GM12892 (cell line): ENCODE results near the gene ZNF697.

Experiments
- DNase-seq: peaks from one replicate; pipeline ENCODE4 v3.0.0; 2011; ENCODE audit not compliant: insufficient read length
- FAIRE-seq: peaks from 2 replicates; lab custom pipeline; 2011; peaks lifted over from hg19 to GRCh38; lab: Jason Lieb, UNC
- POLR2A ChIP-seq: IDR thresholded peaks from 2 replicates; pipeline ENCODE4 v1.6.1; 2011; ENCODE audit warnings: low read depth, low read length, control low read depth
- POLR2AphosphoS5 ChIP-seq: IDR thresholded peaks from 2 replicates; pipeline ENCODE4 v1.6.1; 2011; ENCODE audit warnings: low read depth, low read length, control low read depth
- TAF1 ChIP-seq: IDR thresholded peaks from 2 replicates; pipeline ENCODE4 v1.6.1; 2011; ENCODE audit warnings: low read depth, mild to moderate bottlenecking, control low read depth, low read length, borderline replicate concordance

Gene ZNF697

GRCh38 chr1:119636491-119637089 lies 11.5 kb downstream of the ZNF697 start:
- FAIRE-seq (no peak), DNase-seq (no peak)
- TF ChIP-seq POLR2AphosphoS5 (no peak), POLR2A (no peak), TAF1 (no peak)

GRCh38 chr1:119635811-119636390 lies 12.2 kb downstream of the ZNF697 start:
- FAIRE-seq: peak; percentile 38
- TF ChIP-seq POLR2A (no peak), TAF1 (no peak), POLR2AphosphoS5 (no peak)
- DNase-seq: no peak

GRCh38 chr1:119634016-119634415 lies 14.1 kb downstream of the ZNF697 start:
- TF ChIP-seq POLR2AphosphoS5: no peak
- no peak for TF ChIP-seq TAF1
- no peak for TF ChIP-seq POLR2A
- DNase-seq: no peak
- no peak for FAIRE-seq

GRCh38 chr1:119633575-119633974 lies 14.5 kb downstream of the ZNF697 start:
- DNase-seq: no peak
- TF ChIP-seq POLR2A (no peak), POLR2AphosphoS5 (no peak), TAF1 (no peak)
- FAIRE-seq: no peak

- FAIRE-seq: no peak
- TF ChIP-seq POLR2AphosphoS5: no peak
- TF ChIP-seq TAF1: no peak
- TF ChIP-seq POLR2A: no peak
- DNase-seq: no peak
Measured at GRCh38 chr1:119632841-119633240, 15.2 kb downstream of the ZNF697 start.

- no peak for DNase-seq
- no peak for FAIRE-seq
- TF ChIP-seq POLR2AphosphoS5: no peak
- TF ChIP-seq TAF1: no peak
- no peak for TF ChIP-seq POLR2A
Measured at GRCh38 chr1:119632103-119632490, 16.0 kb downstream of the ZNF697 start.

GRCh38 chr1:119631433-119632102 lies 16.5 kb downstream of the ZNF697 start:
- FAIRE-seq (peak; percentile 9), DNase-seq (peak; percentile 29)
- TF ChIP-seq POLR2A: no peak
- no peak for TF ChIP-seq TAF1
- TF ChIP-seq POLR2AphosphoS5: no peak

- TF ChIP-seq POLR2A (no peak), POLR2AphosphoS5 (no peak), TAF1 (no peak)
- DNase-seq (no peak), FAIRE-seq (no peak)
Measured at GRCh38 chr1:119631086-119631432, 17.0 kb downstream of the ZNF697 start.

GRCh38 chr1:119626841-119627240 lies 21.2 kb downstream of the ZNF697 start:
- no peak for DNase-seq
- FAIRE-seq: no peak
- no peak for TF ChIP-seq TAF1
- TF ChIP-seq POLR2A: no peak
- no peak for TF ChIP-seq POLR2AphosphoS5

GRCh38 chr1:119626011-119626545 lies 22.0 kb downstream of the ZNF697 start:
- TF ChIP-seq TAF1: no peak
- no peak for TF ChIP-seq POLR2A
- TF ChIP-seq POLR2AphosphoS5: no peak
- no peak for DNase-seq
- FAIRE-seq: no peak

- DNase-seq: no peak
- FAIRE-seq: no peak
- TF ChIP-seq POLR2A (no peak), TAF1 (no peak), POLR2AphosphoS5 (no peak)
Measured at GRCh38 chr1:119623678-119624077, 24.4 kb downstream of the ZNF697 start.

GRCh38 chr1:119623193-119623515 lies 24.9 kb downstream of the ZNF697 start:
- TF ChIP-seq POLR2A: no peak
- TF ChIP-seq POLR2AphosphoS5: no peak
- TF ChIP-seq TAF1: no peak
- no peak for FAIRE-seq
- no peak for DNase-seq
